Stimulated activated memory B cell treated with anti-CD40 and anti-IgM and Interleukin-4, amounts not matched to agents 10 μg/mL and 1 μg/mL and 100 μg/mL, for 72 hours (primary cell): ENCODE results near the gene PLCB2.

Experiments
- ATAC-seq: fragments of 150-1000 bp; cut with Tn5 transposase; 2 replicates; pipeline ENCODE4 v1.10.0; 2021
- H3K27ac Mint-ChIP-seq: one replicate; pipeline ENCODE4 v1.8.0; 2022; ENCODE audit warnings: mild to moderate bottlenecking, mixed read lengths
- H3K27me3 Mint-ChIP-seq: one replicate; pipeline ENCODE4 v1.8.0; 2022; ENCODE audit warnings: mixed read lengths
- H3K36me3 Mint-ChIP-seq: one replicate; pipeline ENCODE4 v1.8.0; 2022; ENCODE audit warnings: mixed read lengths
- H3K4me1 Mint-ChIP-seq: one replicate; pipeline ENCODE4 v1.8.0; 2022; ENCODE audit warnings: mixed read lengths
- H3K4me3 Mint-ChIP-seq: one replicate; pipeline ENCODE4 v1.8.0; 2022; ENCODE audit warnings: mild to moderate bottlenecking, moderate library complexity, mixed read lengths
- H3K9me3 Mint-ChIP-seq: one replicate; pipeline ENCODE4 v1.8.0; 2022; ENCODE audit warnings: mixed read lengths

Gene PLCB2

GRCh38 chr15:40307421-40308211 is at the start of gene PLCB2:
TSS of gene PLCB2 (minus strand) at chr15:40307935. CDS start at chr15:40307672, 263 bp downstream.
- ATAC-seq = peak; percentile 86
- peaks cover 63% of the 10 kb centered on the region for H3K4me1 Mint-ChIP-seq
- no peaks in the 10 kb centered on the region for H3K9me3 Mint-ChIP-seq
- peak within 1 kb of the TSS; percentile 96 for H3K4me3 Mint-ChIP-seq
- peaks cover 19% of the 10 kb centered on the region for H3K36me3 Mint-ChIP-seq
- peak within 1 kb of the TSS; percentile 99 for H3K27ac Mint-ChIP-seq
- no peaks in the 10 kb centered on the region for H3K27me3 Mint-ChIP-seq

- Mint-ChIP-seq H3K4me3 (no peak overlapping the region), H3K27me3 (no peaks in the 10 kb centered on the region), H3K36me3 (peaks cover under 1% of the 10 kb centered on the region), H3K4me1 (peaks cover 15% of the 10 kb centered on the region), H3K27ac (no peak overlapping the region), H3K9me3 (no peaks in the 10 kb centered on the region)
- no peak for ATAC-seq
These were observed 49.5 kb upstream of the PLCB2 start for GRCh38 chr15:40357246-40357645.

- Mint-ChIP-seq H3K36me3 (no peaks in the 10 kb centered on the region), H3K4me1 (peaks cover 15% of the 10 kb centered on the region), H3K9me3 (no peaks in the 10 kb centered on the region), H3K4me3 (no peak overlapping the region), H3K27ac (no peak overlapping the region), H3K27me3 (no peaks in the 10 kb centered on the region)
- peak; percentile 53 for ATAC-seq
These were observed 48.3 kb upstream of the PLCB2 start for GRCh38 chr15:40355976-40356585.

- no peaks in the 10 kb centered on the region for H3K36me3 Mint-ChIP-seq
- no peaks in the 10 kb centered on the region for H3K27me3 Mint-ChIP-seq
- H3K4me3 Mint-ChIP-seq = no peak overlapping the region
- no peak for ATAC-seq
- no peak overlapping the region for H3K27ac Mint-ChIP-seq
- peaks cover 15% of the 10 kb centered on the region for H3K4me1 Mint-ChIP-seq
- H3K9me3 Mint-ChIP-seq = no peaks in the 10 kb centered on the region
These were observed 46.9 kb upstream of the PLCB2 start for GRCh38 chr15:40354408-40355171.

GRCh38 chr15:40353697-40354096 is 46.0 kb upstream of the PLCB2 start:
- Mint-ChIP-seq H3K9me3 (no peaks in the 10 kb centered on the region), H3K4me3 (no peak overlapping the region), H3K27ac (no peak overlapping the region), H3K27me3 (no peaks in the 10 kb centered on the region), H3K4me1 (peaks cover 10% of the 10 kb centered on the region), H3K36me3 (no peaks in the 10 kb centered on the region)
- ATAC-seq = no peak

- Mint-ChIP-seq H3K4me3 (no peak overlapping the region), H3K27ac (no peak overlapping the region), H3K36me3 (no peaks in the 10 kb centered on the region), H3K4me1 (peaks cover 6% of the 10 kb centered on the region), H3K27me3 (no peaks in the 10 kb centered on the region), H3K9me3 (no peaks in the 10 kb centered on the region)
- ATAC-seq = no peak
These were observed 44.7 kb upstream of the PLCB2 start for GRCh38 chr15:40352281-40352901.

GRCh38 chr15:40349163-40349562 is 41.4 kb upstream of the PLCB2 start:
- Mint-ChIP-seq H3K9me3 (no peaks in the 10 kb centered on the region), H3K4me3 (no peak overlapping the region), H3K27me3 (no peaks in the 10 kb centered on the region), H3K27ac (no peak overlapping the region), H3K36me3 (no peaks in the 10 kb centered on the region), H3K4me1 (peaks cover 6% of the 10 kb centered on the region)
- ATAC-seq = no peak

GRCh38 chr15:40348474-40348870 is 40.7 kb upstream of the PLCB2 start:
- no peak for ATAC-seq
- Mint-ChIP-seq H3K4me1 (peaks cover 6% of the 10 kb centered on the region), H3K9me3 (no peaks in the 10 kb centered on the region), H3K27ac (no peak overlapping the region), H3K4me3 (no peak overlapping the region), H3K27me3 (no peaks in the 10 kb centered on the region), H3K36me3 (no peaks in the 10 kb centered on the region)

- Mint-ChIP-seq H3K9me3 (no peaks in the 10 kb centered on the region), H3K36me3 (no peaks in the 10 kb centered on the region), H3K27ac (no peak overlapping the region), H3K4me3 (no peak overlapping the region), H3K4me1 (peaks cover 6% of the 10 kb centered on the region), H3K27me3 (no peaks in the 10 kb centered on the region)
- ATAC-seq = no peak
These were observed 40.1 kb upstream of the PLCB2 start for GRCh38 chr15:40347559-40348473.

- Mint-ChIP-seq H3K9me3 (no peaks in the 10 kb centered on the region), H3K36me3 (no peaks in the 10 kb centered on the region), H3K27me3 (no peaks in the 10 kb centered on the region), H3K4me1 (peaks cover 6% of the 10 kb centered on the region), H3K4me3 (no peak overlapping the region), H3K27ac (no peak overlapping the region)
- no peak for ATAC-seq
These were observed 39.1 kb upstream of the PLCB2 start for GRCh38 chr15:40346579-40347558.

- ATAC-seq = no peak
- no peaks in the 10 kb centered on the region for H3K36me3 Mint-ChIP-seq
- no peaks in the 10 kb centered on the region for H3K9me3 Mint-ChIP-seq
- H3K4me3 Mint-ChIP-seq = no peak overlapping the region
- no peak overlapping the region for H3K27ac Mint-ChIP-seq
- peaks cover 6% of the 10 kb centered on the region for H3K4me1 Mint-ChIP-seq
- no peaks in the 10 kb centered on the region for H3K27me3 Mint-ChIP-seq
These were observed 38.3 kb upstream of the PLCB2 start for GRCh38 chr15:40345867-40346578.

- Mint-ChIP-seq H3K27me3 (no peaks in the 10 kb centered on the region), H3K27ac (no peak overlapping the region), H3K4me3 (no peak overlapping the region), H3K36me3 (no peaks in the 10 kb centered on the region), H3K4me1 (peaks cover 6% of the 10 kb centered on the region), H3K9me3 (no peaks in the 10 kb centered on the region)
- no peak for ATAC-seq
These were observed 37.6 kb upstream of the PLCB2 start for GRCh38 chr15:40345225-40345866.
